GM12801 (cell line): ENCODE results near the gene SMG6.

Experiments used
- TF ChIP-seq, protein P1 (sequence below): IDR thresholded peaks from one replicate; pipeline ENCODE4 v1.5.1; 2011; ENCODE audit warnings: control low read depth; ENCODE audit not compliant: insufficient read length; ENCODE audit errors: extremely low read depth

Gene SMG6

GRCh38 chr17:2170023-2170422 lies 133.6 kb downstream of the SMG6 start:
- TF ChIP-seq, protein P1, sequence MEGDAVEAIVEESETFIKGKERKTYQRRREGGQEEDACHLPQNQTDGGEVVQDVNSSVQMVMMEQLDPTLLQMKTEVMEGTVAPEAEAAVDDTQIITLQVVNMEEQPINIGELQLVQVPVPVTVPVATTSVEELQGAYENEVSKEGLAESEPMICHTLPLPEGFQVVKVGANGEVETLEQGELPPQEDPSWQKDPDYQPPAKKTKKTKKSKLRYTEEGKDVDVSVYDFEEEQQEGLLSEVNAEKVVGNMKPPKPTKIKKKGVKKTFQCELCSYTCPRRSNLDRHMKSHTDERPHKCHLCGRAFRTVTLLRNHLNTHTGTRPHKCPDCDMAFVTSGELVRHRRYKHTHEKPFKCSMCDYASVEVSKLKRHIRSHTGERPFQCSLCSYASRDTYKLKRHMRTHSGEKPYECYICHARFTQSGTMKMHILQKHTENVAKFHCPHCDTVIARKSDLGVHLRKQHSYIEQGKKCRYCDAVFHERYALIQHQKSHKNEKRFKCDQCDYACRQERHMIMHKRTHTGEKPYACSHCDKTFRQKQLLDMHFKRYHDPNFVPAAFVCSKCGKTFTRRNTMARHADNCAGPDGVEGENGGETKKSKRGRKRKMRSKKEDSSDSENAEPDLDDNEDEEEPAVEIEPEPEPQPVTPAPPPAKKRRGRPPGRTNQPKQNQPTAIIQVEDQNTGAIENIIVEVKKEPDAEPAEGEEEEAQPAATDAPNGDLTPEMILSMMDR: no peak

GRCh38 chr17:2158396-2158780 lies 145.2 kb downstream of the SMG6 start:
- TF ChIP-seq, protein P1: no peak

GRCh38 chr17:2157675-2158395 lies 145.8 kb downstream of the SMG6 start:
- TF ChIP-seq, protein P1: no peak

- TF ChIP-seq, protein P1: no peak
Measured at GRCh38 chr17:2157081-2157480, 146.5 kb downstream of the SMG6 start.

GRCh38 chr17:2156666-2157065 lies 146.9 kb downstream of the SMG6 start:
- TF ChIP-seq, protein P1: no peak

- TF ChIP-seq, protein P1: no peak
Measured at GRCh38 chr17:2155573-2155972, 148.0 kb downstream of the SMG6 start.

DNA sequence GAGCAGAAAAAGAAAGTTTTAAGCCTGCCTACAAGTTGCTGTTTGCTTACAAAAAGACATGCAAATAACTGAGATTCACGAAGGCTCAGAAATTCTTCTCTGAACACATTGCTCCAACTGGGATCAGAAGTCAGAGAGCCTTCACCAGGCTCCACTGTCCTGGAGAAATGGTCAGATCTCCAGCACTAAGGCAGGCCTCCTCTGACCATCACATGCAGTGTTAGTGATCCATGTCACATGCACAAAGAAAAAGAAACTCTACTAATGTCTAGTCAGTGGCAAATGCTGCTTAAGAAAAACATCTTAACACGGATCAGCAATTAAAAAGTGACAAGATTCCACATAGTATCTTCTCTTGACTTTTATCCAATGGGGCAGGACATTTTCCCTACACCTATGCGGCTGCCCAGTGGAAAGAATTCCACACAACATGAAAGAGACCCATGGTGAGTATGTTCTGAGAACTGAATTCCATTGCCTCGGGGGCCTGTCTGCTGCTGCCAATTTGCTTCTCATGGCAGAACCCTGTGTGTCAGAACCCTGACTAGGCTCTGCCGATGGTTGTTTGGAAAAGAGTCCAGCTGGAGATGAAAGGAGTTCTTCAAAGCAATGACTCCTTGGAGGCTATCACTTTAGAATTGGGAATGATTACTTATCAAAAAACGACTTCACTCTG lies 152.1 kb downstream of the SMG6 start:
- TF ChIP-seq, protein P1: no peak
